ENCODE results near the gene CD2AP.
"Not testable (repeated sequence)": the region's sequence is repeated elsewhere in the genome, so short reads cannot be mapped to it uniquely, and the experiment has no call there.

CD2AP gene

GRCh38 chr6:47574789-47575188 lies 97.2 kb downstream of the CD2AP start:
- no peak for DNase-seq

GRCh38 chr6:47579040-47579439 lies 101.5 kb downstream of the CD2AP start:
- DNase-seq, result no peak

GRCh38 chr6:47581591-47581990 lies 104.0 kb downstream of the CD2AP start:
- DNase-seq, result no peak

GRCh38 chr6:47587493-47587892 lies 109.9 kb downstream of the CD2AP start:
- DNase-seq, result no peak

GRCh38 chr6:47592131-47592840 lies 114.7 kb downstream of the CD2AP start:
- peak; percentile 17 for DNase-seq

- no peak for DNase-seq
These were observed 116.4 kb downstream of the CD2AP start for GRCh38 chr6:47593979-47594378.

- no peak for DNase-seq
These were observed 118.2 kb downstream of the CD2AP start for GRCh38 chr6:47595785-47596184.

GRCh38 chr6:47598367-47598766 lies 120.8 kb downstream of the CD2AP start:
- no peak for DNase-seq

GRCh38 chr6:47599512-47599911 lies 121.9 kb downstream of the CD2AP start:
- no peak for DNase-seq

GRCh38 chr6:47603227-47603626 lies 125.6 kb downstream of the CD2AP start:
- no peak for DNase-seq

GRCh38 chr6:47603995-47604394 lies 126.4 kb downstream of the CD2AP start:
- no peak for DNase-seq

- no peak for DNase-seq
These were observed 144.4 kb downstream of the CD2AP start for GRCh38 chr6:47621838-47622449.

GRCh38 chr6:47626782-47627181 lies 149.2 kb downstream of the CD2AP start:
- DNase-seq, result no peak

- DNase-seq, result no peak
These were observed 151.1 kb downstream of the CD2AP start for GRCh38 chr6:47628448-47629272.

GRCh38 chr6:47629954-47630353 lies 152.4 kb downstream of the CD2AP start:
- no peak for DNase-seq

GRCh38 chr6:47630587-47630986 lies 153.0 kb downstream of the CD2AP start:
- no peak for DNase-seq

GRCh38 chr6:47631269-47631772 lies 153.7 kb downstream of the CD2AP start:
- no peak for DNase-seq

- DNase-seq, result no peak
These were observed 154.2 kb downstream of the CD2AP start for GRCh38 chr6:47631797-47632196.

GRCh38 chr6:47633141-47633540 lies 155.6 kb downstream of the CD2AP start:
- peak; percentile 37 for DNase-seq

GRCh38 chr6:47634210-47635047 lies 156.8 kb downstream of the CD2AP start:
- no peak for DNase-seq

GRCh38 chr6:47646689-47647088 lies 169.1 kb downstream of the CD2AP start:
- DNase-seq, result no peak

GRCh38 chr6:47647188-47647587 lies 169.6 kb downstream of the CD2AP start:
- DNase-seq, result no peak

- not testable (repeated sequence) for DNase-seq
These were observed 170.0 kb downstream of the CD2AP start for GRCh38 chr6:47647626-47648025.

Data from femur (tissue), 1 donor.